ENCODE data around the gene SSB.
"Not testable (repeated sequence)": the region's sequence is repeated elsewhere in the genome, so short reads cannot be mapped to it uniquely, and the experiment has no call there.

GRCh38 chr2:169855281-169856258 lies 56.9 kb downstream of the SSB start:
- TF ChIP-seq, protein P1, sequence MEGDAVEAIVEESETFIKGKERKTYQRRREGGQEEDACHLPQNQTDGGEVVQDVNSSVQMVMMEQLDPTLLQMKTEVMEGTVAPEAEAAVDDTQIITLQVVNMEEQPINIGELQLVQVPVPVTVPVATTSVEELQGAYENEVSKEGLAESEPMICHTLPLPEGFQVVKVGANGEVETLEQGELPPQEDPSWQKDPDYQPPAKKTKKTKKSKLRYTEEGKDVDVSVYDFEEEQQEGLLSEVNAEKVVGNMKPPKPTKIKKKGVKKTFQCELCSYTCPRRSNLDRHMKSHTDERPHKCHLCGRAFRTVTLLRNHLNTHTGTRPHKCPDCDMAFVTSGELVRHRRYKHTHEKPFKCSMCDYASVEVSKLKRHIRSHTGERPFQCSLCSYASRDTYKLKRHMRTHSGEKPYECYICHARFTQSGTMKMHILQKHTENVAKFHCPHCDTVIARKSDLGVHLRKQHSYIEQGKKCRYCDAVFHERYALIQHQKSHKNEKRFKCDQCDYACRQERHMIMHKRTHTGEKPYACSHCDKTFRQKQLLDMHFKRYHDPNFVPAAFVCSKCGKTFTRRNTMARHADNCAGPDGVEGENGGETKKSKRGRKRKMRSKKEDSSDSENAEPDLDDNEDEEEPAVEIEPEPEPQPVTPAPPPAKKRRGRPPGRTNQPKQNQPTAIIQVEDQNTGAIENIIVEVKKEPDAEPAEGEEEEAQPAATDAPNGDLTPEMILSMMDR (IDR thresholded peaks at IDR 0.05), result not testable (repeated sequence)
- not testable (repeated sequence) for TF ChIP-seq EZH2 (IDR thresholded peaks at IDR 0.05; ENCODE audit: borderline replicate concordance, insufficient read depth, low read depth, low read length, poor library complexity, severe bottlenecking)

All from B cell (primary cell).